Gastroesophageal sphincter (tissue), 4 donors: Measurements from ENCODE around the gene ZBTB17. TPM values are rescaled to one million over a fixed set of nuclear protein-coding genes. Genes with fewer than 3 reads are reported as not detected.

Experiments used
- ATAC-seq: fragments of 150-250 bp; one replicate; pipeline ENCODE4 v1.9.1; 2016; ENCODE audit warnings: mild to moderate bottlenecking, moderate library complexity
- H3K27ac ChIP-seq, 4 donors: fragments of 200-600 bp; sonication (generic) in 3 of 4; 1 replicate in 3 of 4; 2 replicates in 1 of 4; pipeline ENCODE4 v1.5.1; 2016 to 2019
- H3K27me3 ChIP-seq: fragments of 200-600 bp; sonication (generic); one replicate; pipeline ENCODE4 v1.5.1; 2019
- H3K36me3 ChIP-seq, 2 donors: fragments of 200-600 bp; sonication (generic); one replicate each; pipeline ENCODE4 v1.5.1; 2019; ENCODE audit warnings: control low read depth in 1 of 2
- H3K4me1 ChIP-seq, 3 donors: fragments of 200-600 bp; sonication (generic); 1 replicate in 2 of 3; 2 replicates in 1 of 3; pipeline ENCODE4 v1.5.1; 2016 to 2019; ENCODE audit warnings: control low read depth in 2 of 3
- H3K4me3 ChIP-seq, 2 donors: fragments of 200-600 bp; sonication (generic); one replicate each; pipeline ENCODE4 v1.5.1; 2019; ENCODE audit warnings: mild to moderate bottlenecking in 1 of 2, moderate library complexity in 1 of 2
- H3K9me3 ChIP-seq, 3 donors: fragments of 200-600 bp; sonication (generic); one replicate each; pipeline ENCODE4 v1.5.1; 2017 to 2019; ENCODE audit warnings: control low read depth in 2 of 3
- CTCF ChIP-seq, 4 experiments: fragments of 200-600 bp in 2 of 4; fragments of 450-650 bp in 2 of 4; sonication (generic) in 1 of 4; IDR thresholded peaks; one replicate each; pipeline ENCODE4 v1.5.1; 2017 to 2019; ENCODE audit warnings: antibody characterized with exemption in 4 of 4, mild to moderate bottlenecking in 2 of 4, moderate library complexity in 2 of 4
- EP300 ChIP-seq: sonication (generic); formaldehyde crosslinking; IDR thresholded peaks from one replicate; pipeline ENCODE4 v1.6.1; 2017; ENCODE audit warnings: antibody characterized with exemption, mild to moderate bottlenecking
- POLR2A ChIP-seq, 2 donors: fragments of 450-650 bp; IDR thresholded peaks; one replicate each; pipeline ENCODE4 v1.6.1; 2017; ENCODE audit warnings: antibody characterized with exemption in 2 of 2, mild to moderate bottlenecking in 2 of 2, moderate library complexity in 1 of 2
- POLR2AphosphoS5 ChIP-seq: sonication (generic); formaldehyde crosslinking; IDR thresholded peaks from one replicate; pipeline ENCODE4 v1.6.1; 2017; ENCODE audit warnings: antibody characterized with exemption
- WGBS, 2 donors: methylation state at CpG; one replicate each; pipeline ENCODE4 v1.1.5; 2018; ENCODE audit warnings: low coverage in 1 of 2; 5-methylcytosine and 5-hydroxymethylcytosine counted together
- total RNA-seq, 4 donors: library from RNA; depleted of rRNA; stranded (reverse); fragments of >200 nt; gene quantifications; one replicate each; pipeline ENCODE4 v1.1.0, GENCODE V29; 2016

ZBTB17 gene
- total RNA-seq, 4 donors from 2014 or later = 24.0 to 65.7 (median 29.0) TPM

DNA sequence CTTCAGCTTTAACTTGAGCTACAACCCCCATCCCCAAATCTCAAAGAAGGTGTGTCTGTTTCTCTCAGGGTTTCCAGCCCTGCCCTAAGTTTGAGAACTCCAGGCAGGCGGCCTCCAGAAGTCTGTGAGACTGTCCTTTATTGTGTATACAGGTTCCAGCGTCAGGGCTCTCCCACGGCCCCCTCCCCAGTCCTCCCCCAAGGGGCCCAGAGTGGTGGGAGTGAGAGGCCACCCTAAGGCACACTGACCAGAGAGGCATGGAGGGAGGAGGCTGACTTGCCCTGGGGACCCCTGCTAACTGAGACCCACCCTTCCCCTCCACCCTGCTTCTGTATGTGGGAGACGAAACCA, 38.0 kb upstream of the ZBTB17 start:
- Histone ChIP-seq H3K4me3 (peak overlapping the region in 1 of 2 donors; percentile 53), H3K4me1 (peaks cover 7 to 74% (median 27%) of the 10 kb centered on the region in 3 donors)
- WGBS, 2 donors = 20% methylated on average over 1 of the region's 4 CpGs; no CpG with 5 or more reads in 1 of the 2 donors

DNA sequence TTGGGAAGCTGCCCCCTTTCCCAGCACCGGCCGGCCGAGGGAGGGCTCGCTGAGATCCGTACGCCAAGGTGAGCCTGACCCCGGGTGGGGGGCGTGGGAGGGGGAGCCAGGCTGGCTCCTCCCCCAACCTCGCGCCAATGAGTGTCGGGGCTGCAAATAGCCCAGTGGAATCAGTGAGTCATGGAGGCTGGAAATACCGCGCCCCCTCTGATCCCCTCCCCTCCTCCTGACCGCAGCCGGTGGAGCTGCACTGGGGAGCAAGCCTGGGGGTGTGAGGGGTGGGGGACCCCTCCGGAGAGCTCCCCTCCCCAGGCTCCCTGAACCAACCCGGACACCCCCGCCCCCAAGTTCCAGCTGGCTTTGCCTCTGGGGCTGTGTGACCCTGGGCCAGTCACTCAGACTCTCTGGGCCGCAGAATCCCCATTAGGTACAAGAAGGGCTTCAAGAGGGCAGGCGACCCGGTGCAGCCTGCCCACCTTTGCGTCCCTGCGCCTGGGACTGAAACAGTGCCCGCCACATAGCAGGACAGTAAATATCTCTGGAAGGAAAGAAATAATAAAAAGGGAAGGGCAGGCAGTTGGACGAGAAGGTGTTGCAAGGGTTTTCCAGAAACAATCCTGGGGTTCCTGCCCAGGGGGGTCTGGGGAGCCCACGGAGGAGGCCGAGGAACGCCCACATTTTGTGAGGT, 37.5 kb upstream of the ZBTB17 start:
- no peaks in the 10 kb centered on the region for H3K27me3 ChIP-seq
- H3K4me1 ChIP-seq = peaks cover 2 to 72% (median 22%) of the 10 kb centered on the region in 3 donors
- ATAC-seq = peak; percentile 50
- TF ChIP-seq EP300 (no peak), POLR2AphosphoS5 (peak; percentile 83)
- H3K36me3 ChIP-seq = no peaks in the 10 kb centered on the region
- H3K4me3 ChIP-seq = peak overlapping the region; percentile 8 to 53
- H3K9me3 ChIP-seq = no peaks in the 10 kb centered on the region
- WGBS, 2 donors = 21 to 24% methylated on average over 4 of the region's 28 CpGs
- peak overlapping the region; percentile 86 to 95 (median 92) for H3K27ac ChIP-seq

More for the DNA sequence above, 38.0 kb upstream of the ZBTB17 start:
- Histone ChIP-seq H3K27me3 (no peaks in the 10 kb centered on the region), H3K36me3 (no peaks in the 10 kb centered on the region), H3K9me3 (no peaks in the 10 kb centered on the region), H3K27ac (peak overlapping the region; percentile 86 to 95 (median 92))
- ATAC-seq = no peak
- TF ChIP-seq CTCF (IDR thresholded peaks at IDR 0.05) = no peak
- TF ChIP-seq POLR2AphosphoS5 = no peak
- TF ChIP-seq EP300 = no peak
- TF ChIP-seq POLR2A (IDR thresholded peaks at IDR 0.05) = no peak

DNA sequence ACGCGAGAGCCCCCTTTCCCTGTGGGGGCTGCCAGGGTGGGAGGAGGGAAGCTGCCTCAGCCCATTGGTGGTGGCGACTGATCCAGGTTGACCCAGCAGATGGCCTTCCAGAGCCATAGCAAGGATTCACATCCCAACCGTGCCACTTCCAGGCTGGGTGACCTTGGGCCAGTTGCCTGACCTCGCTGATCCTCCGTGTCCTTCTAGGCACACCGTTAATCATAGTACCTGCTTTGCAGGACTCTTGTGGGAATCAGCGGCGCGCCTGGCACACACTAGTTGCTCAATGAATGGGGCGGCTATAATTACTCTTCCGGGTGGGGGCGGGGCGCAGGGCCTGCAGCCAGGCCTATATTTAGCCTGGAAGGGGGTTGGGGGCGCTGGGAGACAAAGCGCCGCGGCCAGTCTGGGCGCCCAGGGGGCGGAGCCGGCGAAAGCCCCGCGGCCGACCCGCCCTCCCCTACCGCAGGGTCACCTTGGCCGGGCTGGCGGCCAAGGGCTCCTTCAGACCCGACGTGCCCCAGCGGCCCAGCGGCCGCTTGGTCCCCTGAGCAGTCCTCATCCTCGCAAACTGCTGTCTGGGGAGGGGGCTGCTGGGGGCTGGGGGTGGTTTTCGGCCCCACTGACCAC, 36.8 kb upstream of the ZBTB17 start:
- no CpG with 5 or more reads among the region's 36 CpGs for WGBS, 2 donors

DNA sequence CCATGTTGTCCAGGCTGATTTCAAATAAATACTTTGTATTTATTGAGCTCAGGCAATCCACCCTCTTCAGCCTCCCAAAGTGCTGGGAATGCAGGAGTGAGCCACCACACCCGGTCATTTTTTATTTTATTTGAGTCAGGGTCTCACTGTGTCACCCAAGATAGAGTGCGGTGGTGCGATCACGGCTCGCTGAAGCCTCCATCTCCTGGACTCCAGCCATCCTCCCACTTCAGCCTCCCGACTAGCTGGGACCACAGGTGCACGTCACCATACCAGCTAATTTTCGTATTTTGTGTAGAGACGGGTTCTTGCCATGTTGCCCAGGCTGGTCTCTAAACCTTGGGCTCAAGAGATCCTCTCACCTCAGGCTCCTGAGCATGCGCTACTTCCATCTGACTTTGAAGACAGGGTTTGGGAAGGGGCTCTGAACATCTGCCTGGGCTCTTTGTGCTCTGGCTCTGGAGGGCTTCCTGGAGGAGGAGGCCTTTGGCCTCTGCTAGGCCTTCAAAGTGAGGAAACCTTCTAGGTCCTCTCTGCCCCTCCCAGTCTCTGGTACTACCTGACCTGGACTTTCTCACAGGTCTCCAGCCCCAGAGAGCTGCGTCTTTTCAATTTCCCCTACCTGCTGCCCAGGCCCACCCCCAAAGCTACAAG, 36.2 kb upstream of the ZBTB17 start:
- Histone ChIP-seq H3K27ac (peak overlapping the region; percentile 86 to 95 (median 92)), H3K27me3 (no peaks in the 10 kb centered on the region), H3K4me3 (no peak overlapping the region), H3K4me1 (peaks cover 0 to 59% (median 17%) of the 10 kb centered on the region in 3 donors), H3K36me3 (no peaks in the 10 kb centered on the region), H3K9me3 (no peaks in the 10 kb centered on the region)
- ATAC-seq = no peak
- TF ChIP-seq CTCF (IDR thresholded peaks at IDR 0.05) (no peak), EP300 (no peak), POLR2AphosphoS5 (peak; percentile 29)
- WGBS, 2 donors = 95 to 98% methylated on average over 4 to 10 of the region's 11 CpGs

More for the DNA sequence above, 36.8 kb upstream of the ZBTB17 start:
- peak; percentile 54 for ATAC-seq
- TF ChIP-seq CTCF (IDR thresholded peaks at IDR 0.05) (peak in 1 of 4 experiments; percentile 4), EP300 (no peak), POLR2AphosphoS5 (peak; percentile 67), POLR2A (IDR thresholded peaks at IDR 0.05) (peak in 1 of 2 donors; percentile 5)
- H3K4me1 ChIP-seq = peaks cover 0 to 65% (median 17%) of the 10 kb centered on the region in 3 donors
- H3K27me3 ChIP-seq = no peaks in the 10 kb centered on the region
- H3K27ac ChIP-seq = peak overlapping the region; percentile 86 to 95 (median 92)
- no peaks in the 10 kb centered on the region for H3K36me3 ChIP-seq
- H3K4me3 ChIP-seq = peak overlapping the region; percentile 8 to 53
- H3K9me3 ChIP-seq = no peaks in the 10 kb centered on the region

GRCh38 chr1:16010837-16011236, 34.9 kb upstream of the ZBTB17 start:
- WGBS, 2 donors = 80 to 93% methylated on average over 1 to 3 of the region's 3 CpGs
- TF ChIP-seq POLR2A (IDR thresholded peaks at IDR 0.05) (no peak), CTCF (IDR thresholded peaks at IDR 0.05) (no peak), EP300 (no peak), POLR2AphosphoS5 (no peak)
- Histone ChIP-seq H3K27me3 (no peaks in the 10 kb centered on the region), H3K4me1 (peaks cover 0 to 46% (median 17%) of the 10 kb centered on the region in 3 donors), H3K36me3 (no peaks in the 10 kb centered on the region), H3K9me3 (no peaks in the 10 kb centered on the region), H3K4me3 (no peak overlapping the region), H3K27ac (peak overlapping the region in 1 of 4 donors; percentile 16)
- no peak for ATAC-seq
